HCT116 (cell line): ENCODE results near the gene PWWP2B. TPM values are rescaled to one million over a fixed set of nuclear protein-coding genes. Genes with fewer than 3 reads are reported as not detected.

ENCODE experiments used
- ATAC-seq: fragments of 200-7000 bp; cut with Tn5 transposase; 2 replicates; pipeline ENCODE4 v1.9.1; 2020; ENCODE audit warnings: mild to moderate bottlenecking, moderate library complexity
- BruUV-seq: library from RNA; stranded (reverse); fragments of 400-500 nt; replicated peaks from 2 replicates; lab custom pipeline; 2021; lab: Mats Ljungman, UMichigan
- CTCF ChIA-PET: fragments of 300-600 bp; sonication (Branson Sonifier 250); formaldehyde crosslinking; loops from one replicate; lab custom pipeline; 2021; ENCODE audit warnings: antibody characterized with exemption; lab: Charles Lee
- POLR2A ChIA-PET: fragments of 300-600, 350-600 bp; sonication (Branson Sonifier 250); formaldehyde crosslinking; loops from one replicate; lab custom pipeline; 2021; ENCODE audit warnings: antibody characterized with exemption; lab: Charles Lee
- RAD21 ChIA-PET, 2 experiments: fragments of 300-600 bp; sonication (Branson Sonifier 250); formaldehyde crosslinking; loops; one replicate each; lab custom pipeline; 2023; ENCODE audit warnings: low total read pairs in 2 of 2; ENCODE audit not compliant: uncharacterized antibody in 2 of 2, unreplicated experiment in 2 of 2, low non-redundant PET in 1 of 2; lab: Charles Lee
- DNase-seq: peaks from one replicate; pipeline ENCODE4 v3.0.0-alpha.2; 2010; ENCODE audit warnings: low read depth, low spot score
- H2AFZ ChIP-seq: fragments of 200-600 bp; shearing (Covaris generic), sonication (generic); 2 replicates; pipeline ENCODE4 v1.6.1; 2017; ENCODE audit warnings: low read depth, mixed run types, mixed read lengths, antibody characterized with exemption, low read length; ENCODE audit not compliant: poor library complexity, severe bottlenecking
- H3K27ac ChIP-seq: 2 replicates; pipeline ENCODE4 v1.5.1; 2012; ENCODE audit warnings: low read depth, low read length
- H3K27me3 ChIP-seq: fragments of 200-600 bp; sonication (generic); 2 replicates; pipeline ENCODE4 v1.6.1; 2016; ENCODE audit warnings: mixed run types, low read length, mixed read lengths; ENCODE audit not compliant: insufficient read depth
- H3K36me3 ChIP-seq, 2 experiments: fragments of 200-500 bp in 1 of 2; fragments of 200-600 bp in 1 of 2; sonication (Bioruptor generic) in 1 of 2; sonication (generic) in 1 of 2; 2 replicates each; pipeline versions ENCODE4 v1.5.1 to v1.6.1; 2014 to 2016; ENCODE audit warnings: low read length in 2 of 2, inconsistent platforms in 1 of 2, mixed read lengths in 1 of 2, mixed run types in 1 of 2; ENCODE audit not compliant: insufficient read depth in 2 of 2, control insufficient read depth in 1 of 2
- H3K4me1 ChIP-seq, 2 experiments: fragments of 200-600 bp in 1 of 2; sonication (generic) in 1 of 2; 2 replicates each; pipeline versions ENCODE4 v1.5.1 to v1.6.1; 2012 to 2017; ENCODE audit warnings: low read length in 2 of 2, inconsistent platforms in 1 of 2, mild to moderate bottlenecking in 1 of 2, mixed read lengths in 1 of 2, mixed run types in 1 of 2, moderate library complexity in 1 of 2; ENCODE audit not compliant: insufficient read depth in 2 of 2, control insufficient read depth in 1 of 2
- H3K4me2 ChIP-seq: fragments of 200-600 bp; sonication (generic); 2 replicates; pipeline ENCODE4 v1.6.1; 2017; ENCODE audit warnings: mixed run types, low read length, mixed read lengths
- H3K4me3 ChIP-seq, 2 experiments: fragments of 200-600 bp in 1 of 2; sonication (generic) in 1 of 2; replicated peaks in 1 of 2; 2 replicates each; pipeline ENCODE4 v1.5.1; 2011 to 2016; ENCODE audit warnings: low read length in 2 of 2, control low read depth in 1 of 2, low read depth in 1 of 2, mild to moderate bottlenecking in 1 of 2, mixed read lengths in 1 of 2, mixed run types in 1 of 2
- H3K79me2 ChIP-seq: fragments of 200-600 bp; sonication (generic); 2 replicates; pipeline ENCODE4 v1.6.1; 2017; ENCODE audit warnings: mild to moderate bottlenecking, mixed run types, low read length, moderate library complexity, mixed read lengths; ENCODE audit not compliant: insufficient read depth
- H3K9ac ChIP-seq: fragments of 200-600 bp; sonication (generic); 2 replicates; pipeline ENCODE4 v1.6.1; 2016; ENCODE audit warnings: low read length, mixed read lengths
- H3K9me2 ChIP-seq: fragments of 200-600 bp; sonication (generic), shearing (Covaris generic); 2 replicates; pipeline ENCODE4 v1.6.1; 2017; ENCODE audit warnings: mixed run types, mild to moderate bottlenecking, moderate library complexity; ENCODE audit not compliant: insufficient read depth
- H3K9me3 ChIP-seq, 2 experiments: fragments of 200-500 bp in 1 of 2; fragments of 200-600 bp in 1 of 2; sonication (Bioruptor generic) in 1 of 2; sonication (generic) in 1 of 2; 2 replicates each; pipeline ENCODE4 v1.6.1; 2014 to 2017; ENCODE audit warnings: low read length in 2 of 2, mixed read lengths in 2 of 2, inconsistent platforms in 1 of 2, low read depth in 1 of 2, mild to moderate bottlenecking in 1 of 2, mixed run types in 1 of 2, moderate library complexity in 1 of 2; ENCODE audit not compliant: control insufficient read depth in 1 of 2, insufficient read depth in 1 of 2
- H4K20me1 ChIP-seq: fragments of 200-600 bp; sonication (generic), shearing (Covaris generic); 2 replicates; pipeline ENCODE4 v1.6.1; 2017; ENCODE audit warnings: mixed run types, mild to moderate bottlenecking, moderate library complexity; ENCODE audit not compliant: insufficient read depth
- CBX3 ChIP-seq: IDR thresholded peaks from 2 replicates; pipeline ENCODE4 v1.6.1; 2012; ENCODE audit warnings: low read depth
- CTCF ChIP-seq, 3 experiments: fragments of 200-600 bp in 1 of 3; sonication (generic) in 1 of 3; IDR thresholded peaks in 2 of 3; conservative IDR thresholded peaks in 1 of 3; 2 replicates each; pipeline ENCODE4 v1.5.1; 2012 to 2017; ENCODE audit warnings: low read depth in 2 of 3, low read length in 2 of 3, antibody characterized with exemption in 1 of 3, borderline replicate concordance in 1 of 3, control low read depth in 1 of 3, mild to moderate bottlenecking in 1 of 3, mixed read lengths in 1 of 3, mixed run types in 1 of 3, moderate library complexity in 1 of 3; ENCODE audit not compliant: insufficient read depth in 1 of 3
- EGR1 ChIP-seq: IDR thresholded peaks from 2 replicates; pipeline ENCODE4 v1.6.1; 2012; ENCODE audit warnings: low read depth
- ELF1 ChIP-seq: IDR thresholded peaks from 2 replicates; pipeline ENCODE4 v1.6.1; 2012; ENCODE audit warnings: low read depth, borderline replicate concordance
- FOSL1 ChIP-seq: IDR thresholded peaks from 2 replicates; pipeline ENCODE4 v1.6.1; 2012; ENCODE audit warnings: low read depth
- JUND ChIP-seq: IDR thresholded peaks from 2 replicates; pipeline ENCODE4 v1.6.1; 2012
- MAX ChIP-seq: IDR thresholded peaks from 2 replicates; pipeline ENCODE4 v1.6.1; 2012
- POLR2AphosphoS5 ChIP-seq: IDR thresholded peaks from 2 replicates; pipeline ENCODE4 v1.6.1; 2011; ENCODE audit warnings: mild to moderate bottlenecking, low read depth, low read length, moderate library complexity
- SP1 ChIP-seq: IDR thresholded peaks from 2 replicates; pipeline ENCODE4 v1.6.1; 2012; ENCODE audit warnings: low read depth
- TCF7L2 ChIP-seq: IDR thresholded peaks from 2 replicates; pipeline ENCODE4 v1.7.0; 2011; ENCODE audit warnings: borderline replicate concordance, inconsistent platforms; ENCODE audit not compliant: insufficient read depth, insufficient read length; ENCODE audit errors: extremely low read depth
- intact Hi-C: fragments of 100-400 bp; cut with micrococcal nuclease; formaldehyde crosslinking; loops from 2 replicates; pipeline ENCODE4 v1.10.0; 2022
- total RNA-seq: library from RNA; stranded (reverse); gene quantifications from one replicate; pipeline ENCODE4 v1.2.1, GENCODE V29; 2021; ENCODE audit not compliant: unreplicated experiment
- TF ChIP-seq, protein P1 (sequence below): IDR thresholded peaks from 2 replicates; pipeline ENCODE4 v1.6.1; 2012; ENCODE audit warnings: low read depth

Gene PWWP2B
- total RNA-seq, 1 experiment from 2014 or later: 13.9 TPM

GRCh38 chr10:132394201-132394811 is 2.7 kb upstream of the PWWP2B start:
- ATAC-seq (no peak), DNase-seq (no peak)
- Histone ChIP-seq H3K27me3 (no peaks in the 10 kb centered on the region), H2AFZ (no peak overlapping the region), H4K20me1 (no peaks in the 10 kb centered on the region), H3K9me3 (no peaks in the 10 kb centered on the region), H3K9me2 (no peaks in the 10 kb centered on the region), H3K36me3 (no peaks in the 10 kb centered on the region), H3K4me3 (no peak overlapping the region), H3K4me1 (peaks cover 11 to 34% of the 10 kb centered on the region in 2 experiments), H3K79me2 (peaks cover 15% of the 10 kb centered on the region), H3K9ac (no peak overlapping the region), H3K4me2 (no peak overlapping the region), H3K27ac (no peak overlapping the region)
- RAD21 ChIA-PET: no interaction called here
- POLR2A ChIA-PET: no interaction called here
- no TSS peak for BruUV-seq
- CTCF ChIA-PET: no interaction called here
- intact Hi-C loops: no loop called here
- no peak for TF ChIP-seq SP1
- TF ChIP-seq POLR2AphosphoS5: no peak
- TF ChIP-seq CBX3: no peak
- TF ChIP-seq TCF7L2: no peak
- TF ChIP-seq, protein P1, sequence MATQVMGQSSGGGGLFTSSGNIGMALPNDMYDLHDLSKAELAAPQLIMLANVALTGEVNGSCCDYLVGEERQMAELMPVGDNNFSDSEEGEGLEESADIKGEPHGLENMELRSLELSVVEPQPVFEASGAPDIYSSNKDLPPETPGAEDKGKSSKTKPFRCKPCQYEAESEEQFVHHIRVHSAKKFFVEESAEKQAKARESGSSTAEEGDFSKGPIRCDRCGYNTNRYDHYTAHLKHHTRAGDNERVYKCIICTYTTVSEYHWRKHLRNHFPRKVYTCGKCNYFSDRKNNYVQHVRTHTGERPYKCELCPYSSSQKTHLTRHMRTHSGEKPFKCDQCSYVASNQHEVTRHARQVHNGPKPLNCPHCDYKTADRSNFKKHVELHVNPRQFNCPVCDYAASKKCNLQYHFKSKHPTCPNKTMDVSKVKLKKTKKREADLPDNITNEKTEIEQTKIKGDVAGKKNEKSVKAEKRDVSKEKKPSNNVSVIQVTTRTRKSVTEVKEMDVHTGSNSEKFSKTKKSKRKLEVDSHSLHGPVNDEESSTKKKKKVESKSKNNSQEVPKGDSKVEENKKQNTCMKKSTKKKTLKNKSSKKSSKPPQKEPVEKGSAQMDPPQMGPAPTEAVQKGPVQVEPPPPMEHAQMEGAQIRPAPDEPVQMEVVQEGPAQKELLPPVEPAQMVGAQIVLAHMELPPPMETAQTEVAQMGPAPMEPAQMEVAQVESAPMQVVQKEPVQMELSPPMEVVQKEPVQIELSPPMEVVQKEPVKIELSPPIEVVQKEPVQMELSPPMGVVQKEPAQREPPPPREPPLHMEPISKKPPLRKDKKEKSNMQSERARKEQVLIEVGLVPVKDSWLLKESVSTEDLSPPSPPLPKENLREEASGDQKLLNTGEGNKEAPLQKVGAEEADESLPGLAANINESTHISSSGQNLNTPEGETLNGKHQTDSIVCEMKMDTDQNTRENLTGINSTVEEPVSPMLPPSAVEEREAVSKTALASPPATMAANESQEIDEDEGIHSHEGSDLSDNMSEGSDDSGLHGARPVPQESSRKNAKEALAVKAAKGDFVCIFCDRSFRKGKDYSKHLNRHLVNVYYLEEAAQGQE: no peak
- TF ChIP-seq FOSL1: no peak
- no peak for TF ChIP-seq JUND
- no peak for TF ChIP-seq MAX
- TF ChIP-seq ELF1: no peak
- TF ChIP-seq EGR1: no peak
- no peak for TF ChIP-seq CTCF (IDR thresholded peaks at IDR 0.05 in 2 of 3, conservative IDR thresholded peaks at IDR 0.05 in 1 of 3; ENCODE audit: borderline replicate concordance in 1 of 3, insufficient read depth in 1 of 3, low read depth in 2 of 3, low read length in 2 of 3)
